ENCODE results near the gene STAM. TPM values are rescaled to one million over a fixed set of nuclear protein-coding genes. Genes with fewer than 3 reads are reported as not detected.

STAM gene
- total and polyA plus RNA-seq, 9 of the 15 experiments (the other 6 are each of a cell fraction or from before 2014, with no cell fraction given), result 13.8 to 33.5 (median 26.4) TPM

DNA sequence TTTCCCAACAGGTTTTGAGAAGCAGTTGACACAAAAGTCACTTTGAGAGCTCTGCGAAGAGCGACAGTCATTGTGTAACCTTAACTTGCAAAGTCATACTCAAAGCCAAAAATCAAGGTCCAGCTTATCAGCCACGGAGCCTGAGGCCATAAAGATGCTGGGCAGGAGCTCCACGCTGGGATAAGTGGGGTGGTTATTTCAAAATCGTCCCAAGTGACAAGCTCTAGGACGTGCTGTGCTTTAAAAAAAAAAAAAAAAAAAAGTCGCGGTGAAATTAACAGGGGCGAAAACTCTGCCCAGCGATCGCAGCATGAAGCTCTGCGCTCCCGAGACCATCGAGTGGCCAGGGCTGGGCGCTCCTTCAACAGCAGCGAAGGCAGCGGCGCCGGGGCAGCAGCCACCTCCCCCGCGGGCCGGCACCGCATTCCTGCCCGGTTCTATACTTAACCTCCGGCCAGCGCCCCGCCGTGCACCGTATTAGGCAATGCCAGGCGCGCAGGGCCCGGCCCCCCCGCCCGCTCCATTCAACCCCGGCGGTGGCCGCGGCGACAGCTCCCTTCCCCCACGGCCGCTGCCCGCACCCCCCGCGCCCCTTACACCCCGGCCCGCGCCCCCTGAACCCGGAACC lies 27.4 kb upstream of the STAM start (continued):
- no peak for TF ChIP-seq TAF1 (IDR thresholded peaks at IDR 0.05; ENCODE audit: control insufficient read depth, extremely low read depth, insufficient read depth, low read length, severe bottlenecking)
- no peak for TF ChIP-seq ZNF263 (CRISPR knock-in tag; IDR thresholded peaks at IDR 0.05; ENCODE audit: borderline replicate concordance)
- no peak for TF ChIP-seq MYC (IDR thresholded peaks at IDR 0.05; ENCODE audit: low read depth, low read length)
- no peak for TF ChIP-seq MYC (CRISPR knock-in tag; IDR thresholded peaks at IDR 0.05; ENCODE audit: borderline replicate concordance, low read depth)
- TF ChIP-seq SMARCA4 (IDR thresholded peaks at IDR 0.05), result peak; percentile 70
- TF ChIP-seq MAFF (IDR thresholded peaks at IDR 0.05; ENCODE audit: low read length), result peak; percentile 75; the same call in 1 of the 2 replicates
- no peak for TF ChIP-seq DMBX1 (CRISPR knock-in tag; IDR thresholded peaks at IDR 0.05; ENCODE audit: borderline replicate concordance)
- TF ChIP-seq, protein P1, sequence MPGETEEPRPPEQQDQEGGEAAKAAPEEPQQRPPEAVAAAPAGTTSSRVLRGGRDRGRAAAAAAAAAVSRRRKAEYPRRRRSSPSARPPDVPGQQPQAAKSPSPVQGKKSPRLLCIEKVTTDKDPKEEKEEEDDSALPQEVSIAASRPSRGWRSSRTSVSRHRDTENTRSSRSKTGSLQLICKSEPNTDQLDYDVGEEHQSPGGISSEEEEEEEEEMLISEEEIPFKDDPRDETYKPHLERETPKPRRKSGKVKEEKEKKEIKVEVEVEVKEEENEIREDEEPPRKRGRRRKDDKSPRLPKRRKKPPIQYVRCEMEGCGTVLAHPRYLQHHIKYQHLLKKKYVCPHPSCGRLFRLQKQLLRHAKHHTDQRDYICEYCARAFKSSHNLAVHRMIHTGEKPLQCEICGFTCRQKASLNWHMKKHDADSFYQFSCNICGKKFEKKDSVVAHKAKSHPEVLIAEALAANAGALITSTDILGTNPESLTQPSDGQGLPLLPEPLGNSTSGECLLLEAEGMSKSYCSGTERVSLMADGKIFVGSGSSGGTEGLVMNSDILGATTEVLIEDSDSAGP (CRISPR knock-in tag; IDR thresholded peaks at IDR 0.05), result no peak
- no peak for TF ChIP-seq HNRNPK (IDR thresholded peaks at IDR 0.05; ENCODE audit: low read depth, low read length, poor library complexity, severe bottlenecking)
- no peak for TF ChIP-seq MTA1 (IDR thresholded peaks at IDR 0.05; ENCODE audit: borderline replicate concordance)
- TF ChIP-seq, protein P2, sequence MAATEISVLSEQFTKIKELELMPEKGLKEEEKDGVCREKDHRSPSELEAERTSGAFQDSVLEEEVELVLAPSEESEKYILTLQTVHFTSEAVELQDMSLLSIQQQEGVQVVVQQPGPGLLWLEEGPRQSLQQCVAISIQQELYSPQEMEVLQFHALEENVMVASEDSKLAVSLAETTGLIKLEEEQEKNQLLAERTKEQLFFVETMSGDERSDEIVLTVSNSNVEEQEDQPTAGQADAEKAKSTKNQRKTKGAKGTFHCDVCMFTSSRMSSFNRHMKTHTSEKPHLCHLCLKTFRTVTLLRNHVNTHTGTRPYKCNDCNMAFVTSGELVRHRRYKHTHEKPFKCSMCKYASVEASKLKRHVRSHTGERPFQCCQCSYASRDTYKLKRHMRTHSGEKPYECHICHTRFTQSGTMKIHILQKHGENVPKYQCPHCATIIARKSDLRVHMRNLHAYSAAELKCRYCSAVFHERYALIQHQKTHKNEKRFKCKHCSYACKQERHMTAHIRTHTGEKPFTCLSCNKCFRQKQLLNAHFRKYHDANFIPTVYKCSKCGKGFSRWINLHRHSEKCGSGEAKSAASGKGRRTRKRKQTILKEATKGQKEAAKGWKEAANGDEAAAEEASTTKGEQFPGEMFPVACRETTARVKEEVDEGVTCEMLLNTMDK (IDR thresholded peaks at IDR 0.05; ENCODE audit: borderline replicate concordance, insufficient read depth, low read depth, low read length, poor library complexity, severe bottlenecking), result no peak
- no peak for TF ChIP-seq KLF13 (tag; IDR thresholded peaks at IDR 0.05; ENCODE audit: borderline replicate concordance, low read depth)
- TF ChIP-seq GATA2 (CRISPR knock-in tag; IDR thresholded peaks at IDR 0.05), result no peak
- peak; percentile 93 for TF ChIP-seq HDAC2 (IDR thresholded peaks at IDR 0.05)
- TF ChIP-seq LARP7 (IDR thresholded peaks at IDR 0.05), result no peak
- TF ChIP-seq MBD2 (IDR thresholded peaks at IDR 0.05; ENCODE audit: borderline replicate concordance, low read depth), result no peak
- TF ChIP-seq, protein P3, sequence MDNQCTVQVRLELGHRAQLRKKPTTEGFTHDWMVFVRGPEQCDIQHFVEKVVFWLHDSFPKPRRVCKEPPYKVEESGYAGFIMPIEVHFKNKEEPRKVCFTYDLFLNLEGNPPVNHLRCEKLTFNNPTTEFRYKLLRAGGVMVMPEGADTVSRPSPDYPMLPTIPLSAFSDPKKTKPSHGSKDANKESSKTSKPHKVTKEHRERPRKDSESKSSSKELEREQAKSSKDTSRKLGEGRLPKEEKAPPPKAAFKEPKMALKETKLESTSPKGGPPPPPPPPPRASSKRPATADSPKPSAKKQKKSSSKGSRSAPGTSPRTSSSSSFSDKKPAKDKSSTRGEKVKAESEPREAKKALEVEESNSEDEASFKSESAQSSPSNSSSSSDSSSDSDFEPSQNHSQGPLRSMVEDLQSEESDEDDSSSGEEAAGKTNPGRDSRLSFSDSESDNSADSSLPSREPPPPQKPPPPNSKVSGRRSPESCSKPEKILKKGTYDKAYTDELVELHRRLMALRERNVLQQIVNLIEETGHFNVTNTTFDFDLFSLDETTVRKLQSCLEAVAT (IDR thresholded peaks at IDR 0.05), result 0 out of 4 replicates have a peak, but pooled peaks of 1 of the 2 experiments have one; percentile 13
- TF ChIP-seq, protein P4, sequence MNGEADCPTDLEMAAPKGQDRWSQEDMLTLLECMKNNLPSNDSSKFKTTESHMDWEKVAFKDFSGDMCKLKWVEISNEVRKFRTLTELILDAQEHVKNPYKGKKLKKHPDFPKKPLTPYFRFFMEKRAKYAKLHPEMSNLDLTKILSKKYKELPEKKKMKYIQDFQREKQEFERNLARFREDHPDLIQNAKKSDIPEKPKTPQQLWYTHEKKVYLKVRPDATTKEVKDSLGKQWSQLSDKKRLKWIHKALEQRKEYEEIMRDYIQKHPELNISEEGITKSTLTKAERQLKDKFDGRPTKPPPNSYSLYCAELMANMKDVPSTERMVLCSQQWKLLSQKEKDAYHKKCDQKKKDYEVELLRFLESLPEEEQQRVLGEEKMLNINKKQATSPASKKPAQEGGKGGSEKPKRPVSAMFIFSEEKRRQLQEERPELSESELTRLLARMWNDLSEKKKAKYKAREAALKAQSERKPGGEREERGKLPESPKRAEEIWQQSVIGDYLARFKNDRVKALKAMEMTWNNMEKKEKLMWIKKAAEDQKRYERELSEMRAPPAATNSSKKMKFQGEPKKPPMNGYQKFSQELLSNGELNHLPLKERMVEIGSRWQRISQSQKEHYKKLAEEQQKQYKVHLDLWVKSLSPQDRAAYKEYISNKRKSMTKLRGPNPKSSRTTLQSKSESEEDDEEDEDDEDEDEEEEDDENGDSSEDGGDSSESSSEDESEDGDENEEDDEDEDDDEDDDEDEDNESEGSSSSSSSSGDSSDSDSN (IDR thresholded peaks at IDR 0.05; ENCODE audit: borderline replicate concordance in 1 of 2, low read depth in 2 of 2, low read length in 2 of 2), result no peak
